NT2/D1 (cell line): ENCODE results near the gene QSER1.

ENCODE experiments used
- SUZ12 ChIP-seq: IDR thresholded peaks from 2 replicates; pipeline ENCODE4 v1.6.1; 2011; ENCODE audit not compliant: insufficient read length, insufficient read depth; ENCODE audit errors: extremely low read depth
- YY1 ChIP-seq: IDR thresholded peaks from 2 replicates; pipeline ENCODE4 v1.6.1; 2011; ENCODE audit not compliant: insufficient read length, insufficient read depth
- ZNF274 ChIP-seq: IDR thresholded peaks from 2 replicates; pipeline ENCODE4 v1.6.1; 2011; ENCODE audit warnings: mild to moderate bottlenecking, low read depth, low read length

DNA sequence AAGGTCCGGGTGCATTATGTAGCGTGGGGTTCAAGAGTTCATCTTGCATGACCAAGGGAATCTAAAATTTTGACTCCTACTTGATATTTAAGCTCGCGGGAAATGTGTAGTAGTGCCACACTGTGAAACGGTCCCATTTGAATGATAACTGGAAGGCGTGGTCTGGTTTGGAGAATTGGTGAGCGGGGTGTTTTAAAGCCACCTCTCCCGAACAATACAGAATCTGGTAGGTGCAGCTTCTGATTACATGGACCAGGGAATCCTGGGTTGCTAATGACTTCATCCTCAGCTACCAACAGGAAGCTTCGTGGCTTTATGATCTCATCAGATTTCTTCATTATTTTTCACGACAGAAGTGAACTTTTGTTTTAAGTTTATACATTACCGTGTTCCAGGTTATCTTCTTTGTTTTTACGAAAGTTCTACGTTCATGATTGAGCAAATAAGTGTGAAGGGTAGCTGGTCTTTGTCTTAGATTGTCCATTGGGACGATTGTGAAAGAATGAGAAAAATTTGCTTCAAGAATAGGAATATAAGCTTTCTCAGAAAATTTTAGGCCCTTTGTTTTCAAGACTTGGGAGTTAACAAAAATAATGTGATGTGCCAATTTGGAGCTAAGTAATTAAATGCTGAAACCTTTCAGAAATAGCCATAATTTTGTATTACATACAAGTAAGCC lies 1.7 kb downstream of the QSER1 start:
- no peak for TF ChIP-seq YY1
- no peak for TF ChIP-seq ZNF274
- no peak for TF ChIP-seq SUZ12
